GM12874 (cell line): Measurements from ENCODE around the gene CFAP77.

Source experiments
- CTCF ChIP-seq: IDR thresholded peaks from 2 replicates; pipeline ENCODE4 v1.5.1; 2011; ENCODE audit warnings: low read depth, mild to moderate bottlenecking, control low read depth, low read length, moderate library complexity; ENCODE audit not compliant: insufficient read depth

The CFAP77 gene

GRCh38 chr9:132505991-132506655 lies 96.1 kb downstream of the CFAP77 start:
- no peak for TF ChIP-seq CTCF

GRCh38 chr9:132506977-132507669 lies 97.1 kb downstream of the CFAP77 start:
- TF ChIP-seq CTCF: no peak

GRCh38 chr9:132507670-132508469 lies 97.9 kb downstream of the CFAP77 start:
- peak; percentile 83 for TF ChIP-seq CTCF

GRCh38 chr9:132509928-132510874 lies 100.2 kb downstream of the CFAP77 start:
- TF ChIP-seq CTCF: no peak

GRCh38 chr9:132511191-132511999 lies 101.4 kb downstream of the CFAP77 start:
- no peak for TF ChIP-seq CTCF

- no peak for TF ChIP-seq CTCF
These were observed 103.4 kb downstream of the CFAP77 start for GRCh38 chr9:132513416-132513815.
